Measurements from ENCODE around the gene SCN4B.

SCN4B gene

DNA sequence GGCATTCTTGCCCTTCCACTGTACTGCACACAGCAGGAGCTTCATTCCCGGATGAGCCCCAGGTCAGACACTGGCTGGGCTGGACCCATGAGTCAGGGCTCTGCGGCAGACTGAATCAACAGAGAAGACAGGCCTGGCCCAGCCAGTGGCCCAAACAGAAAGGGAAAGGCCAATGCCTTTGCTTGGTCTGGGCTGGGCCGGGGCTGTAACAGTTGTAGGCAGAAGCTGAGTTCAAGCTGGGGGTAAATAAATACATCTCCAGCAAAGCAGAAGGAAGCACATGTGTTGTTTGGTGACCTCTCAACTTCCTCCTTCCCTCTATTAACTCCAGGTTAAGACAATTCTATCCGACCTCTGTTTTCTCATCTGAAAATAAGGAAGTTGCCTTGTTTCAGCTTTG lies 64.1 kb downstream of the SCN4B start:
- H2BK5ac ChIP-seq (ENCODE audit: low read depth, low read length, poor library complexity): no peak overlapping the region
- peaks cover 12% of the 10 kb centered on the region for H3K9me3 ChIP-seq (ENCODE audit: insufficient read depth, low read depth, low read length)
- H2AK5ac ChIP-seq (ENCODE audit: low read length): no peak overlapping the region
- H3K4me1 ChIP-seq (ENCODE audit: control insufficient read depth in 1 of 2, insufficient read depth in 2 of 2, low read length in 2 of 2): no peaks in the 10 kb centered on the region
- H2AFZ ChIP-seq (ENCODE audit: insufficient read depth, low read length, poor library complexity): no peak overlapping the region
- no peak overlapping the region for H3K4me3 ChIP-seq (ENCODE audit: low read depth, low read length)
- H4K91ac ChIP-seq (ENCODE audit: low read depth, low read length): no peak overlapping the region
- H3K79me1 ChIP-seq (ENCODE audit: low read length): no peaks in the 10 kb centered on the region
- H3K27ac ChIP-seq (ENCODE audit: low read depth, low read length): no peak overlapping the region
- WGBS (ENCODE audit: extremely low coverage, insufficient coverage, insufficient read length): no CpG with 5 or more reads among the region's 4 CpGs
- H4K8ac ChIP-seq (ENCODE audit: low read depth, low read length): no peak overlapping the region
- H3K79me2 ChIP-seq (ENCODE audit: control insufficient read depth, insufficient read depth, low read length, poor library complexity): no peaks in the 10 kb centered on the region
- H3K18ac ChIP-seq (ENCODE audit: low read length): no peak overlapping the region
- peak in 1 of 2 donors; percentile 9 for DNase-seq
- H3K14ac ChIP-seq (ENCODE audit: low read length): no peak overlapping the region
- no peak overlapping the region for H3K9ac ChIP-seq (ENCODE audit: low read length)
- H3K4ac ChIP-seq (ENCODE audit: low read depth, low read length): no peak overlapping the region
- H3K4me2 ChIP-seq (ENCODE audit: low read length): no peak overlapping the region
- H2BK120ac ChIP-seq (ENCODE audit: insufficient read depth, low read length, poor library complexity): no peak overlapping the region
- H3K27me3 ChIP-seq (ENCODE audit: insufficient read depth, low read length): no peaks in the 10 kb centered on the region
- H4K12ac ChIP-seq (ENCODE audit: low read depth, low read length): no peak overlapping the region
- H2BK12ac ChIP-seq (ENCODE audit: low read length): no peak overlapping the region
- no peak overlapping the region for H3K23ac ChIP-seq (ENCODE audit: low read length)
- H3K36me3 ChIP-seq (ENCODE audit: control insufficient read depth in 1 of 2, insufficient read depth in 2 of 2, low read length in 2 of 2): no peaks in the 10 kb centered on the region

DNA sequence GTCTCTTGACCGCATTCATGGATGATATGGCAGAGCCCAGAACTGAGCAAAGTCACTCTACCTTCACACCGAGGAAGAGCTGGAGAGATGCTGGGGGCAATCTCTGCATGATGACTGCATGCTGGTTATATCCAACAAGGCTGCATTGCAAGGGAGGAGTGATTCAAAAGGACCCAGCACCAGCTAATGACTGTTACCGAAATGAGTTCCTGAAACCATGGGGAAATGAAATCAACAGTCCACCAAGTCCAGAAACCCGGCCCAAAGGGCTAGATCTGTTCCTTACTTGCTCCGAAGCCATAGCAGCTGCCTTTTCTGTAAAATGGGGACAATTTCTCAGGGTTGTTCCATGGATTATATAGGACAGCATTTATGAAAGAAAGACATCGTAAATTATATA lies 64.7 kb downstream of the SCN4B start:
- Histone ChIP-seq H3K18ac (ENCODE audit: low read length) (no peak overlapping the region), H2BK12ac (ENCODE audit: low read length) (no peak overlapping the region), H2AK5ac (ENCODE audit: low read length) (no peak overlapping the region), H3K9ac (ENCODE audit: low read length) (no peak overlapping the region), H3K9me3 (ENCODE audit: insufficient read depth, low read depth, low read length) (peaks cover 12% of the 10 kb centered on the region), H3K27me3 (ENCODE audit: insufficient read depth, low read length) (no peaks in the 10 kb centered on the region), H3K79me2 (ENCODE audit: control insufficient read depth, insufficient read depth, low read length, poor library complexity) (no peaks in the 10 kb centered on the region), H4K91ac (ENCODE audit: low read depth, low read length) (no peak overlapping the region), H3K4me1 (ENCODE audit: control insufficient read depth in 1 of 2, insufficient read depth in 2 of 2, low read length in 2 of 2) (no peaks in the 10 kb centered on the region), H4K12ac (ENCODE audit: low read depth, low read length) (no peak overlapping the region), H3K14ac (ENCODE audit: low read length) (no peak overlapping the region), H2BK5ac (ENCODE audit: low read depth, low read length, poor library complexity) (no peak overlapping the region), H3K4ac (ENCODE audit: low read depth, low read length) (no peak overlapping the region), H3K36me3 (ENCODE audit: control insufficient read depth in 1 of 2, insufficient read depth in 2 of 2, low read length in 2 of 2) (no peaks in the 10 kb centered on the region), H4K8ac (ENCODE audit: low read depth, low read length) (no peak overlapping the region), H3K27ac (ENCODE audit: low read depth, low read length) (no peak overlapping the region), H3K79me1 (ENCODE audit: low read length) (no peaks in the 10 kb centered on the region), H2BK120ac (ENCODE audit: insufficient read depth, low read length, poor library complexity) (no peak overlapping the region), H3K4me2 (ENCODE audit: low read length) (no peak overlapping the region), H3K4me3 (ENCODE audit: low read depth, low read length) (no peak overlapping the region), H3K23ac (ENCODE audit: low read length) (no peak overlapping the region), H2AFZ (ENCODE audit: insufficient read depth, low read length, poor library complexity) (no peak overlapping the region)
- no peak for DNase-seq
- WGBS (ENCODE audit: extremely low coverage, insufficient coverage, insufficient read length): no CpG with 5 or more reads among the region's 6 CpGs

DNA sequence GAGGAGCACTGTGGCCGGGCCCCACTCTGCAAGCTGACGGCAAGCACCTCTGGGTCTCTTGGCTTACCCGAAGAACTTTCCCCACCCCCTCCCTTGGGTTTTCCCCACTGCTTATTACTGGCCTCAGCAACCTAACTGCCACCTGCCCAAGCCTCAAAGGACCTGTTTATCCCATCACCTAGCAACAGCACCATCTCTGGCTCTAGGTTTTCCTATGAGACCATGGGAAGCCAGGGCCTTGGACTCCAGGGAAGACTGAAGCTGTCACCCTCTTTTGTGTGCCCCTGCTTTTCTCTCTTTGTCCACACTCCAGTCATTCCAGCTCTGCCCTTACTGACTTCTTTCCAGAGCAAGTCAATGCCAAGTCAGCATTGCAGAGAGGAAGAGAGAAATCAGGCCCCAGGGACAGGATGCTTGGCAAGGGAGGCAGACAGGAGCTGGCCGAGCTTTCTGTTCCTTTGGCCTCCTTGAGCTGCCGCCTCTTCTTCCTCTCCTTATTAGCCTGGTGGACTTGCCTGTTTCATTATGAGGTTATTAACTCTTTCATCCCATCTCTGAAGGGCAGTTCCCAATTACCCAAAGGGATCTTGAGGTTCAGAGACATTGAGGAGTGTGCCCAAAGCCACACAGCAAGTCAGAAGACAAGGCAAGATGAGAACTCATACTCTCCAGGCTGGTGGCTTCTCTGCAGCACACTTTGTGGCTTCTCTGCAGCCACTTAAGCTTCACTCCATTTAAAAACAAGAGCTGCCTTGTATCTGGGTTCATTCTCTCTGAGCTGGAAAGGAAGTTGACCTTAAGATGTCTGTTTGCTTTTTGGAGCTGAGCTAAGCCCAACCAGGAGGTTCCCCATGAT lies 65.5 kb downstream of the SCN4B start, which contains the start of gene SMIM35:
Gene SMIM35, minus strand, starts transcription at position 51 of the 856 bp plus-strand sequence. CDS start 206 bp downstream, outside the sequence.
- H2AFZ ChIP-seq (ENCODE audit: insufficient read depth, low read length, poor library complexity): no peak within 1 kb of the TSS
- H2BK120ac ChIP-seq (ENCODE audit: insufficient read depth, low read length, poor library complexity): no peak within 1 kb of the TSS
- H3K9ac ChIP-seq (ENCODE audit: low read length): no peak within 1 kb of the TSS
- H2AK5ac ChIP-seq (ENCODE audit: low read length): no peak within 1 kb of the TSS
- no peaks in the 10 kb centered on the region for H3K27me3 ChIP-seq (ENCODE audit: insufficient read depth, low read length)
- no peak within 1 kb of the TSS for H3K27ac ChIP-seq (ENCODE audit: low read depth, low read length)
- H3K14ac ChIP-seq (ENCODE audit: low read length): no peak within 1 kb of the TSS
- DNase-seq: no peak
- no peak within 1 kb of the TSS for H3K4me2 ChIP-seq (ENCODE audit: low read length)
- no peak within 1 kb of the TSS for H2BK12ac ChIP-seq (ENCODE audit: low read length)
- peaks cover 12% of the 10 kb centered on the region for H3K9me3 ChIP-seq (ENCODE audit: insufficient read depth, low read depth, low read length)
- H4K12ac ChIP-seq (ENCODE audit: low read depth, low read length): no peak within 1 kb of the TSS
- no CpG with 5 or more reads among the region's 5 CpGs for WGBS (ENCODE audit: extremely low coverage, insufficient coverage, insufficient read length)
- H3K23ac ChIP-seq (ENCODE audit: low read length): no peak within 1 kb of the TSS
- no peak within 1 kb of the TSS for H3K4ac ChIP-seq (ENCODE audit: low read depth, low read length)
- H4K91ac ChIP-seq (ENCODE audit: low read depth, low read length): no peak within 1 kb of the TSS
- no peaks in the 10 kb centered on the region for H3K79me2 ChIP-seq (ENCODE audit: control insufficient read depth, insufficient read depth, low read length, poor library complexity)
- H4K8ac ChIP-seq (ENCODE audit: low read depth, low read length): no peak within 1 kb of the TSS
- H3K36me3 ChIP-seq (ENCODE audit: control insufficient read depth in 1 of 2, insufficient read depth in 2 of 2, low read length in 2 of 2): no peaks in the 10 kb centered on the region
- H2BK5ac ChIP-seq (ENCODE audit: low read depth, low read length, poor library complexity): no peak within 1 kb of the TSS
- no peak within 1 kb of the TSS for H3K4me3 ChIP-seq (ENCODE audit: low read depth, low read length)
- no peaks in the 10 kb centered on the region for H3K79me1 ChIP-seq (ENCODE audit: low read length)
- no peaks in the 10 kb centered on the region for H3K4me1 ChIP-seq (ENCODE audit: control insufficient read depth in 1 of 2, insufficient read depth in 2 of 2, low read length in 2 of 2)
- no peak within 1 kb of the TSS for H3K18ac ChIP-seq (ENCODE audit: low read length)

DNA sequence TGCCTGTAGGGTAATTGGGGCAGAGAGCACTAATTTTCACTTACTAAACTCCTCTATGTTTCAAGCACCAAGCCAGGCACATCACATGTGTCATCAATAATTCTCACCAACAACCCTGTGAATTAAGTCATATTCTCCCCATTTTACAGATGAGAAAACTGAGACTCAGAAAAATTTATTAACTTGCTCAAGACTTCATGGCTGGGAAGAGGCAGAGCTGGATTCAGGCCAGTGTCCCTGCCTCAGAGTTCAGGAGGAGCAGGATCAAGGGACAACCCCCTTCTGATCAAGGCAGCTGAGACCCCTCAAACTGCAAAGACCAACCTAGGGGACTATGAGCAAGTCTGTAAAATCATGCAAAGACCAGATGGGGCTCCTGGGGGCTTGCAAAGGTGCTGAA lies 68.0 kb downstream of the SCN4B start:
- Histone ChIP-seq H4K8ac (ENCODE audit: low read depth, low read length) (no peak overlapping the region), H2AK5ac (ENCODE audit: low read length) (no peak overlapping the region)

More for the DNA sequence above, 68.0 kb downstream of the SCN4B start:
- Histone ChIP-seq H3K27me3 (ENCODE audit: insufficient read depth, low read length) (no peaks in the 10 kb centered on the region), H3K79me1 (ENCODE audit: low read length) (no peaks in the 10 kb centered on the region), H3K27ac (ENCODE audit: low read depth, low read length) (no peak overlapping the region), H2BK12ac (ENCODE audit: low read length) (no peak overlapping the region), H2BK5ac (ENCODE audit: low read depth, low read length, poor library complexity) (no peak overlapping the region), H3K9me3 (ENCODE audit: insufficient read depth, low read depth, low read length) (peaks cover 12% of the 10 kb centered on the region), H3K9ac (ENCODE audit: low read length) (no peak overlapping the region), H3K14ac (ENCODE audit: low read length) (no peak overlapping the region), H3K4ac (ENCODE audit: low read depth, low read length) (no peak overlapping the region), H4K12ac (ENCODE audit: low read depth, low read length) (no peak overlapping the region), H3K23ac (ENCODE audit: low read length) (no peak overlapping the region), H3K18ac (ENCODE audit: low read length) (no peak overlapping the region), H3K4me1 (ENCODE audit: control insufficient read depth in 1 of 2, insufficient read depth in 2 of 2, low read length in 2 of 2) (peaks cover 1 to 5% of the 10 kb centered on the region in 2 experiments), H2AFZ (ENCODE audit: insufficient read depth, low read length, poor library complexity) (no peak overlapping the region), H4K91ac (ENCODE audit: low read depth, low read length) (no peak overlapping the region), H3K4me2 (ENCODE audit: low read length) (no peak overlapping the region), H3K79me2 (ENCODE audit: control insufficient read depth, insufficient read depth, low read length, poor library complexity) (no peaks in the 10 kb centered on the region), H2BK120ac (ENCODE audit: insufficient read depth, low read length, poor library complexity) (no peak overlapping the region), H3K4me3 (ENCODE audit: low read depth, low read length) (no peak overlapping the region), H3K36me3 (ENCODE audit: control insufficient read depth in 1 of 2, insufficient read depth in 2 of 2, low read length in 2 of 2) (no peaks in the 10 kb centered on the region)
- no peak for DNase-seq

Measured in trophoblast cell (in vitro differentiated cells and primary cell).